GM21367 (cell line): ENCODE data around the gene DCDC2C.

ENCODE experiments used
- ATAC-seq: cut with Tn5 transposase; IDR thresholded peaks from one replicate; pipeline ENCODE4 v1.9.1; 2021; ENCODE audit not compliant: unreplicated experiment

DCDC2C gene

DNA sequence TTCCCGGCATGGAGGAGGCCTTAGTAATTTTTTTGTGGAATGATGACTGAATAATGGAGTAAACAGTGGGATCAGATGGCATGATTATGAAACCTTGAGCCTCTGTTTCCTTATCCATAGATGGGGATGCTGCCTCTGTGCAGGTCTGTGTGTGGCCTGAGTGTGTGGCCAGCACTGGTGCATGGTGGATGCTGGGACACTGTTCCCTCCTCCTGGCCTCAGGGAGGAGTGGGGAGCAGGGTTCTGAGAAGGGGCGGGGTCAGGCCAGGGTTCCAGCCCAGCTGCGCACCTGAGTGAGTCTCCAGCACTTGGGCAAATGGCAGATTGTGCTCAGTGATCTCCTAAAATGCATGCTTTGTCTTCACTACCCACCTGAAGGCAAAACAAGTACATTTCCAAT lies 66.4 kb downstream of the DCDC2C start:
- ATAC-seq: no peak

DNA sequence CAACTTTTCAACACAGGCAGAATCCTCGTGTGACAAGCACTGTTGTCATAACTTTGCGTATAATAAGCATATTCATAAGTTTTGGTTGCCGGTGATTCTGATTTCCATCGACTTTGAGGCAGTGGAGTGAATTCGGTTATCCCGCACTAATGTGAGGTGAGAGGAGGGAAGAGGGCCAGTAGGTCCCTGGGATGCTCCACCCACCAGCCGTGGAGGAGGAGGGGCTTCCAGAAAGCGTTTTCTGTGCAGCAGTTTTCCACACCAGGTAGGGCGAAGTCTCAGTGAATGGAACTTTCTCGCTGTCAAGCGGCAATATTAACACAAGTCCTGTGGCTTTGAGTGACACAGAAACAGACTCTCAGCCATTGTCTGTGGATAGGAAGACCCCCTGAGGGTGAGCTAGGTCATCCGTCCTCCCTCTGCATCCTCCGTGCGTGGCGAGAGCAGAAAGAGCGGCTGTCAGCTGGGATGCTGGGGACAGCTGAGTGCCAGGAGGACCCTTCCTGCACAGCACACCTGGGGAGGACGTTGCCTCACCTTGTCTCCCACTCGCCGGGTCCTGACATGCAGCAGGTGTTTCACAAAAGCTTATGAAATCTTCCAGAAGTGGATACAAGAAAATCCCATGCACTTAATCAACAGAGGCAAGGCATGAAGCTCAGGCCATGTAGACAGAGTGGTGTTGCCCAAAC lies 67.5 kb downstream of the DCDC2C start:
- ATAC-seq: no peak

DNA sequence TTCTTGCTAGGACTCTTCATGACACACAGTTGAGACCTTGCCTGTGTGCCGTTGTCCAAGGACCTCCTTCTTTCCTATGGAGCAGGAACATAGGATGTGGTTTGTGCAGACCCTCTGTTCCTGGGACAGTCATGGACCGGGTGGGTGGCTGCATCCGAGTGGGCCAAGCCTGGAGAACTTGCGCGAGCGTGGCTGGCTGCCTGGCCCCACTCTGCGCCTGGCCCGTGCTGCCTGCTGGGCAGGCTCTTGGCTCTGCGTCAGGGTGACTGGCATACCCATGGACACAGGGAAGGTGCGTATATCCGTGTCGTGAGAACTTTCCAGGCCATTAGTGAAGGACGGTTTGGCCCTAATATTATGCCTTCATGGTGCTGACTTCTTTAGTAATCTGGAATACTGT lies 68.2 kb downstream of the DCDC2C start:
- ATAC-seq: no peak

DNA sequence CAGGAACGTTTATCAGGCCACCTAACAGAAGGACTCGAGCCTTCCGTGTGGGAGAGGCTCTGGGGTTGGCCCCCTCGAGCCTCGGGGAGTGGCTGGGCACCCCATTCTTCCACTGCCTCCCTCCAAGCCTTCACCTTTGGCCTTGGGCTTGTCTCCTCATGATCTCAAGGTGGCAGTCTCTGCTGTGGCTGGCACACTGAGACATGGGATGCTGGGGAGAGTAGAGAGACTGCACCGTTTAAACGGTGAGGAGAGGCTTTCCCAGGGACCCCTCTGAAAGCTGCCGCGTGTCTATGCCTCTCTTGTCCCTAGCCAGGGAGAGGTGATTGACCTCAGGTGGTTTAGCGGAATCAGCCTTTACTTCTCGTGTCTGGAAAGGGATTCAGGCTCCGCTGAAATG lies 71.0 kb downstream of the DCDC2C start:
- no peak for ATAC-seq

DNA sequence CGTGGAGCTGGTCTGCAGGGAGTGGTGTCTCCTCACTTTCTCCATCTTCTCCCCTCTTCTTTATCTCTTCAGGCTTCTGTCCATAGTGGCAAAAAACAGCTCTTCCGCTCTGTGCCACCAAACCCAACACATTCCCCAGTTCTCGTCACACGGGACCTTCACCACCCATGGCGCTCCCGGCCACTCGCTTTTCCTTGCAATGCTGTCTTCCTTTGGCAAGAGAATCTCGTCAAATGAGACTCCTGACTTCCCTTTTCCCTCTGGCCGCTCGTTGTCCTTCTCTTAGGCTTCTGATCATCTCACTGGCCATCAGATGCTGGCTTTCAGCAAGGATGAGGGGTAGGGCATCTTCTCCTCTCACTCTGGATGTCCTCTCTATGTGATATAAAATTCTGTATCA lies 72.9 kb downstream of the DCDC2C start:
- ATAC-seq: no peak

DNA sequence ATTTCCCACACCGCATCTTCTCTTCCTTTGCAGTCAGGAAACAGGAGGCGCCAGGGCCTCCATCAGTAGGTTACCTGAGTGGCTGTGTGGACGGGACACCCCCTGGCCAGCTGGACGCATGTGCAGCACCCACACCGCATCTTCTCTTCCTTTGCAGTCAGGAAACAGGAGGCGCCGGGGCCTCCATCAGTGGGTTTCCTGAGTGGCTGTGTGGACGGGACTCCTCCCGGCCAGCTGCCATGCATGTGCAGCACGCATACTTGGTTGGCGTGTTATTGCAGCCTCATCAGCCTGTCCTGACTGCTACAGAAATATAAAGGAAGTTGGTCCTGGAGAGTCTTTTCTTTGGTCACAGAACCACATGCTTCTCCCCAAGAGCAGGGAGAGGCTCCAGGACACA lies 74.6 kb downstream of the DCDC2C start:
- ATAC-seq: no peak

DNA sequence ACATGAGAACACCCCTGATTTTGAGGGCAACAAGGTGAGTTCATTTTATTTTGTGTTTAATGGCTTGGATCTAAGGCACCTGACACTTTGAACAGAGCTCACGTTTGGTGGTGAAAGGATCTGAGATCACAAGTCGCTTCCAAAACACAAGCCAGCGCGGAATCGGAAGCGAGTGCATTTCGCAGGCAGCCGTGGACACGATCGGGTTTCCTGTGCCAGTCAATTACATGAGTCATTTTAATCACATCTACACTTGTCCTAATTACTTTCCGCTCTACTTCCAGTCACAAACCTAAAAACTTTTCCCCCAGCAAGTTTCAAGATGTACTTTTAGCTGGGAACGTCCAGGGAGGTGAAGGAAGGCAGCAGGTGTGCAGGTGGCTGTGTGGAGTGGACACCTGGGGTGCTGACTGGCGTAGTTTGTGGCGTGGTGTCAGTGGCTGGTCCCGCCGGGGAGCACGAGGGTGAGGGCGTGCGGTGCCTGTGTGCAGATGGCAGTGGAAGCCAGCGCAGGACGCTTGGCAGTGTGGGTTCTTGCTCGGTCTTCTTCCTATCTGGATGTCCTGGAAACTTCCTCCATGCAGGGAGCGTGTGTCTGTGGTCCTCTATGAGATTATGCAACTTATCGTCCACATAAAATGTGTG lies 75.6 kb downstream of the DCDC2C start:
- no peak for ATAC-seq

DNA sequence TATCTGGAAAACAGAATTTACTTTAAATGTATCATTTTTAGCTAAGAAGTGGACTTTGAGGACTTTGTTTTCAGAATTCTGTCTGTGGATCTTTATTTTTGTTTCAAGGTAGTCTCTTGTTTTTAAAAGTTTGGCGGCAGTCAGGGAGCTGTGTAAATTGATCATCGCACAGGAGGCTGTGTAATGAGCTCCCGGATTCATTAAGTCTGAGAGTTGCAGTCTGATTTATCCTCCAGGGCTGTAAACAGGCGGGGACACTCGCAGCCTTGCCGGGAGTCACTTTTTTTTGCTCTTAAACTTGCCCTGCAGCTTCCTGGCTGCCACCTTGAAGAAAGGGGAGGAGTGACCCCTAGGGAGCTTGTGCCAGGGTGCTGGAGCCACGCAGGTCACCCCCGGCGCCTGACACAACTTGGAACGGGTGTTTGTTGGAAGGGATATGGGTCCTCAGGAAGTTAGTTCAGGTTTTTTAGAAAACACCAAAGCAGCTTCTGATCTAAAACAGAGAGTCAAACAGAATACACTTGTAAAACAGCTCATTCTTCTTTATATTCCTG lies 76.2 kb downstream of the DCDC2C start:
- ATAC-seq: no peak

DNA sequence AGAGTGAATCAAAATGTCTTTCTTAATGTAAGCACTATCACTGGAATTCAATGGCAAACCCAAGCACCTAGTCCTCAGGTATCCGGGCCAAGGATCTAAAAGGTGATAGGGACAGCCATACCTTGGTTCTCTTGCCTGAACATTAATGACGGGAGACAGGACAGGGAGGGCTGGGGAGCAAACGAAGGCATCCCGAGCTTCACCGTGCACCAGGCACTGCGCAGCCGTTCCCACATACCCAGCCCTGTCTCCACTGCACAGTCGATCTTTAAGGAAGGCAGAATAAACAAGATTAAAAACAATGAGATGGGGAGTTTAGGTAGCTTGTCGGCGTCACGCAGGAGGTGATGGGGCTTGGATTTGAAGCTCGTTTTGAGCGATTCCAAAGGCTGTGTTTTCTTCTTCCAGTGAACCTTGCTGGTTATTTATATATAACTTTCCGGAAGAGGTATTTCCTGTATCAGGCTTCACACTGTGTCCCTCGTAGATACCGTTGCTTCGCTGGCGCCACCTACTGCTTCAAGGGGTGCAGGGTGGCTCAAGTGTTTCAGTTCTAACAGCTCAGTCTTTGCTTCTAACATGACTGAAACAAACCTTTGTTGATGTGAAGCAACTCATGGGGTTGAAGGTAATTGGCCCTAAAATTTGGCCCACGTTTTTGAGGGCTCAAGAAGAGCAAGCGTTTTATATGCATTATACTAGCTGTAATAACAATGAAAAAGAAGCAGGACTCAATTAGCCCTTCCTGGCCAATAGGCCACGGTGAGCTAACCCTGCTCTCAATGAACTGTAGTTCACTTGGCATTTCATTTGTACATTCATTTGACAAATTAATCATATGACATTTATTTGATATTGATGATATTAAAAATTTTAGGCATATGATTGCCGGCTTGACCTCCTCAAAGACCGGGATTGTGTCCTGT lies 77.4 kb downstream of the DCDC2C start:
- ATAC-seq: peak; percentile 99

DNA sequence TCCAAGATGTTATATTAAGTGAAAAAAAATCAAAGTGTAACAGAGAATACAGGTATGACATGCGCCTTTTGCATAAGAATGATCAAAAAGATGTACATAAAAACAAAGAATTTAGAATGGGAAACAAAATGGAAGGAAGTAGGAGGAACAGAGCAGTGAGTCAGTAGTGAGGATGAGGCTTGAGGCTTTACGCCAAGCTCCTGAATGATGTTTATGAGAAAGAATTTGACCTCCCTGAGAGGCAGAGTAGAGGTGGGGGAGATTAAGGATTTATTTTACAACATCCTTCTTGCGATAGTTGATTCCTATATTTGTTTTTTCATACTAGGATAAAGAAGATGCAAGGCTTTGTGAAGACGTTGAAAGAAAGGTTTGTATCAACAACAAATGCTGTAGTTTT lies 81.4 kb downstream of the DCDC2C start:
- no peak for ATAC-seq

DNA sequence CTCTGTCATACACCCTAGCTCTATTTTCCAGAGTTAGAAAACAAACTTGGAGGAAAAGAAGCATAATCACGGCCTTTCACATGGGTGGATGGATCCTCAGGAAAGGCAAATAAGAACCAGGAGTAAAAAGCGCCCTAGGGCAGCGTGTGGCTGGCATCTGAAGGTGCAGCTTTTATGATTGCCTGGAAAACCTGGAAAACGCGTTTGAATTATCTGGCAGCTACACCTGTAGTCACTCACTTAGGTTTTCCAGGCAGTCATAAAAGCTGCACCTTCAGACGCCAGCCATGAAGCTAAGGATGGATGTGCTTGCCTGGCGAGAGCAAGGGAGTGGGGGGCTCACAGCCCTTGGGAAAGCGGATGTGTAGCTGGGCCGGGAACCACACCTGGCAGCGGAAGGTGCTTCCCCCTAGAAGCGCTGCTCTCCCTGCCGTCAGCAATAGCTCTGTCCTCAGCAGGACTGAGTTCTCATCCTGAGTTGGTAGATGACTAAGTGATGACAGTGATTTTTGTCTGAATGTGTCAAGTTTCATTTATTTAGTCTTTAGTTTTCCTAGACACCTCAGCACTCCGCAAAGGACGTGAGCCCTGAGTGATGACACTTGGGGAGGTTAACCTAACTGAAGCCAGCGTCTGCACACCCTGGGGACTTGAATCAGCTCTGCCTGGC lies 82.0 kb downstream of the DCDC2C start:
- ATAC-seq: no peak

DNA sequence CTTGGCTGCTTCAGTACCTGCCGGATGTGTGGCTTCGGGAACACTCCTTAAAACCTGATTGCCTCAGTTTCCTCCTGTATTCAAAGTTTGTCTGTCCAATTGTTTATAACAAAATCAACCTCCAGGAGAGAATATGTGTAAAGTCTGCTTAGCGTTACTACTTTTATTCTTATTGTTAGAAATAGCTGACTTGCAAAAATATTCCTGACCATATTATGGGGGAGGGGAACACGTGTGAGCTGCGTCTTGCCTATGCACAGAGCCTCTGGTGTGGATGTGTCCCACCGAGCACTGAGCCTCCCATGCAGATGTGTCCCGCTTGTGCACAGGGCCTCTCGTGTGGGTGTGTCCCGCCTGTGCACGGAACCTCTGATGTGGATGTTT lies 82.5 kb downstream of the DCDC2C start:
- ATAC-seq: no peak

DNA sequence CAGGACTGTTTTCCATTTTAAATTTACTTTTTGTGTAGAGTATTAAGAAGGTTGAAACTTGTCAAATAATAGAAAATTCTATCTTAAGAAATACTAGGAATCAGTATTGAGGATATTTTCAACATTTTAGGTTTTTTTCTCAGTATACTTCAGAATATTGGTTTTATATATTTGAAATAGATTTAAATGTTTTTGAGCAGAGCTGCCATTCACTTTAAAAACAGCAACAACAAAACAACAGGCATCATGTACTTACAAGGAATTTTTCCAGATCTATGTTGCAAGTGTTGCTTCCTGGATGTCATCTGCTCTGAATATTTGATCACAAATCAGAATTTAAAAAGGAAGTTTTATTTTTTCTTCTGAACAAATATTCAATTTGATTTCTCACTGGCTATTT lies 84.4 kb downstream of the DCDC2C start:
- ATAC-seq: no peak

DNA sequence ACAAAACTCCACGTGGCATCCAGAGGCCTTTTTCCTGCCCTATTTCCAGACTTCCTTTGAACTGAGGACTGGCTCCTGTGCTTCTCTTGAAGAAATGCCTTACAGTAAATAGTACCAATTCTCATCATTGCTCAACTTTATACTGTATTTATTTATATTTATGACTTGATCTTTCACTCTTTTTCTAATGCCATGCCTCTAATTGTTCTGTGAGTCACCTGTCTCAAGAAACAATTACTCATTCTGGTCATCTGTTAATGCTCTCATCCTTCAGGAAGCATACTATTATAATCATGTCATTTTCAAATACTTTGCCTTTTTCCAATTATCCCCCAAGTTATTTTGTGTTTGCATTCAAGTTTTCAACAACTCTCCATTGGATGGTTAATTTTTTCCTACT lies 85.9 kb downstream of the DCDC2C start:
- ATAC-seq: no peak

DNA sequence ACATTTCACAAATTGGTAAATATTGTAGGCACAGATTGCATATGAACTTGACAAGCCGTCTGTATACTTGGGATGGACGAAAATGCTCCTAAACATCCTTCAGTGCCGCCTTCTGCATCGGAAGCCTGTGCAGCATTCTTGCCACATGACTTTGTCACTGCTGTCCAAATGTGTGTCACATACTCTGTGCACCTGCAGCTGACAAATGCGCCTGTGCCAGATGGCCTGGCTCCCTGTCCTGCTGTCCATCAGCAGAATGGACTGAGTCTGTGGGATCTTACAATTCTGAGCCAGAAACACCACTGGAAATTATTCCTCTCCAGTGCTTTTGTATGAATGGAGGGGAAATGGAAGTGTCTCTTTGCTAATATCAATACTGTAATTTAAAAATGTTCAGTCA lies 89.9 kb downstream of the DCDC2C start:
- no peak for ATAC-seq

DNA sequence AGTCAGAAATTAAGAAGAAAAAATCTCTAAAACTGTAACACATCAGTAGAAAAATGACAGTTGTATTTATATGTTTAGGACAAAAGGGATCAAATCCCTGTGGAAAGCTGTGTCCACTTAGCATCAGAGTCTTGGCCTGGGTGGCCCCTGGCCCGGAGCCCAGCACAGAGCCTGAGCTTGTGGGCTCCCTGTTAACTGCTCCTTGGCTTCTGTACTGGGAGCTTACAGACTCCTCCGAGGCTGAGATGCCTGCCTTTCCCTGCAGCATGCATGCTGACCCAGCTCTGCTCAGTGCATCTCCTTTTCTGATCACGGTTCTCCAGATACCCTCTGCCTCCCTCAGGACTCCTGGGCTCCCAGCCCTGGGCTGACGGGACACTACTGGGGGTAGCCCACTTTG lies 98.1 kb downstream of the DCDC2C start:
- ATAC-seq: no peak

DNA sequence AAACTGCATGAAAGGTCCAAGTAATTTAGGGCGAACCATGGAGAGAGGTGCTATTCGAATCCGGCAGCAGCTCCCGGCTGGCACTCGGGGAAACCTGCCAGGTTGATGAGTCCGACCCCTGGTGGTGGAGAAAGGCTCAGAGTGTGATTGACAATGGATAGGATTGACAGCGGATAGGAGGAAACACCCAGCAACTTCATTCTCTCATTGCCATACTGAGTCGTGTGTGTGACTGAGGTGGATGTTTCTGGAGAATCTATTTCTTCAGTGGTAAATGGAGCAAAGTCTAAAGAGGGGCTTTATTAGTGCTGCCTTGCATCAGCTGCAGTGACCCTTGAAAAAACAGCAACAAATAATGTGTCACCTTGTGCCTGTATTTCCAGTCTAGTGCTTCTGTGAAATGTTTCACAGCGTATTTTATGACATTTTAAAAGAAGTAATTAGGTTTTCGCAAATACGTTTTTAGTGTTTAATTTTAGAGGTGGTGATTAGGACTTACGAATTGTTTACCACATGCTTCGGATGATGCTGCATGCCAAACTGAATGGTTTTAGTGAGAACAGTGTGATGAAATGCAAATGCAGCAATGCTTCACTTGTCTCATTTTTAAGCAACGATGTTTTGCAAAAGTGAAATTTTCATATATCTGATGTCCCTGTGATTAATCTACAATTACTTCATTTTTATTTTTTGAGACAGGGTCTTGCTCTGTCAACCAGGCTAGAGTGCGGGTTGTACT lies 102.0 kb downstream of the DCDC2C start:
- no peak for ATAC-seq

DNA sequence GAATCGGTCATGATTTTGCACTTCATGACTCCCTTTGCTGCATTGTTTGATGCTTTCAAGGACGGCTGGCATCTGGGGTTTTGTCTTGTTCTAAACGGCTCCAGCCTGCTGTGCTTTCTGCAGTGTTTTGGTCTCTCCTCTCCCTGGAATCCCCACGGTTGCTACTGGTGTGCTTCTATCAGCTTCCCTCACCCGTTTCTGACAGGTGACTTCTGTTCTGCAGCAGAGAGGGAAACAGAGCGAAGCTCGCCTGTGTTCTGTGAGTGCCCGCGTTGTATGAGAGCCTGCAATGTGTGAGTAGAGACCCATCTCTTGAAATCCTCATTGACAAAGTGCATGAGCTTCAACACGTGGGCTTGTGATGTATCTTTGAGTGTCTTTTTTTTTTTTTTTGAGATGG lies 102.8 kb downstream of the DCDC2C start:
- no peak for ATAC-seq

DNA sequence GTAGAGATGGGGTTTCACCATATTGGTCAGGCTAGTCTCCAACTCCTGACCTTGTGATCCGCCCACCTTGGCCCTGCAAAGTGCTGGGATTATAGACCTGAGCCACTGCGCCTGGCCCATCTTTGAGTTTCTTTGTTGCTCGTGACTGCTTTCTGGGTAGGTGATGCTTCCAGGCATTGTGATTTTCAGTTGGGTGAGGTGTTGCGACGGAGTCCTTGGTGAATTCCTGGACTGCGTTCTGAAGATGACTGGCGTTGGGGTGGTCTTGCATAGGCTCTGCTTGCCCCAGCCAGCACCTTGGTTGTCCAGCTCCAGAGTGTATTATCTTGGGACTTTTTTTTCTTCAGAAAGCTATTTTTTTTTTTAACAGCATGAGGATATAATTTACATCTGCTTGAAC lies 103.4 kb downstream of the DCDC2C start:
- no peak for ATAC-seq

DNA sequence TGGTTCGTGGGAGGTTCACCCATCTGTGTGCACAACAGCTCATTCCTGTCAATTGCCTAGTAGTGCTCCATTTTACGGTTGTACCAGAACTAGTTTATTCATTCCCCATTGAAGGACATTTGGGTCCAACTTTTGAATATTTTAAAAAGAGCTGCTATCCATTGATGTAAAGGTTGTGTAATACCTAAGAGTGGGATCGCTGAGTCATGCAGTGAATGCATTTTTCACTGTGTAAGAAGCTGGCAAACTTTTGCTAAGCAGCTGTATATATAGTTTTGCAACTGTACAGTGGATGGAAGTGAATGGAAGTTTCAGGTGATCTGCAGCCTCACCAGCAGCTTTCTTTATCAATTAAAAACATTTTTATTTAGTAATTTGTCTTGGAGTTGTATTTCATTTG lies 104.5 kb downstream of the DCDC2C start:
- no peak for ATAC-seq
